GM19372 (cell line): ENCODE data around the gene TLR10.

Experiments
- ATAC-seq: cut with Tn5 transposase; IDR thresholded peaks from one replicate; pipeline ENCODE4 v1.9.1; 2021; ENCODE audit warnings: mild to moderate bottlenecking, low read depth, moderate library complexity; ENCODE audit not compliant: unreplicated experiment

Gene TLR10

GRCh38 chr4:38734911-38735310 is 47.9 kb downstream of the TLR10 start:
- no peak for ATAC-seq

GRCh38 chr4:38734446-38734845 is 48.3 kb downstream of the TLR10 start:
- no peak for ATAC-seq

- no peak for ATAC-seq
Measured at GRCh38 chr4:38733663-38734062, 49.1 kb downstream of the TLR10 start.

GRCh38 chr4:38730830-38731646 is 51.8 kb downstream of the TLR10 start:
- ATAC-seq: peak; percentile 75

- no peak for ATAC-seq
Measured at GRCh38 chr4:38730493-38730829, 52.3 kb downstream of the TLR10 start.

GRCh38 chr4:38728631-38729141 is 54.1 kb downstream of the TLR10 start:
- no peak for ATAC-seq

- ATAC-seq: no peak
Measured at GRCh38 chr4:38724475-38724808, 58.3 kb downstream of the TLR10 start.

- no peak for ATAC-seq
Measured at GRCh38 chr4:38723726-38724474, 58.9 kb downstream of the TLR10 start.

- no peak for ATAC-seq
Measured at GRCh38 chr4:38723114-38723513, 59.7 kb downstream of the TLR10 start.
